ENCODE measurements around the gene BCAS3. TPM values are rescaled to one million over a fixed set of nuclear protein-coding genes. Genes with fewer than 3 reads are reported as not detected.

BCAS3 gene
- total and polyA plus RNA-seq, 12 donors = 6.1 to 21.8 (median 17.2) TPM

GRCh38 chr17:61313461-61314326 is 636.0 kb downstream of the BCAS3 start:
- TF ChIP-seq, protein P1, sequence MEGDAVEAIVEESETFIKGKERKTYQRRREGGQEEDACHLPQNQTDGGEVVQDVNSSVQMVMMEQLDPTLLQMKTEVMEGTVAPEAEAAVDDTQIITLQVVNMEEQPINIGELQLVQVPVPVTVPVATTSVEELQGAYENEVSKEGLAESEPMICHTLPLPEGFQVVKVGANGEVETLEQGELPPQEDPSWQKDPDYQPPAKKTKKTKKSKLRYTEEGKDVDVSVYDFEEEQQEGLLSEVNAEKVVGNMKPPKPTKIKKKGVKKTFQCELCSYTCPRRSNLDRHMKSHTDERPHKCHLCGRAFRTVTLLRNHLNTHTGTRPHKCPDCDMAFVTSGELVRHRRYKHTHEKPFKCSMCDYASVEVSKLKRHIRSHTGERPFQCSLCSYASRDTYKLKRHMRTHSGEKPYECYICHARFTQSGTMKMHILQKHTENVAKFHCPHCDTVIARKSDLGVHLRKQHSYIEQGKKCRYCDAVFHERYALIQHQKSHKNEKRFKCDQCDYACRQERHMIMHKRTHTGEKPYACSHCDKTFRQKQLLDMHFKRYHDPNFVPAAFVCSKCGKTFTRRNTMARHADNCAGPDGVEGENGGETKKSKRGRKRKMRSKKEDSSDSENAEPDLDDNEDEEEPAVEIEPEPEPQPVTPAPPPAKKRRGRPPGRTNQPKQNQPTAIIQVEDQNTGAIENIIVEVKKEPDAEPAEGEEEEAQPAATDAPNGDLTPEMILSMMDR (IDR thresholded peaks at IDR 0.05) = no peak
- H3K4me3 ChIP-seq = no peak overlapping the region
- H3K4me1 ChIP-seq = peaks cover 9 to 34% (median 27%) of the 10 kb centered on the region in 9 donors
- H3K36me3 ChIP-seq = no peaks in the 10 kb centered on the region
- peak; percentile 14 to 77 (median 72) for ATAC-seq
- 48 to 59% methylated on average over 21 of the region's 21 CpGs for WGBS, 2 donors
- peak; percentile 44 to 57 for DNase-seq
- peak overlapping the region; percentile 51 to 79 (median 66) for H3K27ac ChIP-seq
- no peaks in the 10 kb centered on the region for H3K9me3 ChIP-seq
- H3K27me3 ChIP-seq = no peaks in the 10 kb centered on the region
- intact Hi-C loops (cut with DNase I) = no loop called here

DNA sequence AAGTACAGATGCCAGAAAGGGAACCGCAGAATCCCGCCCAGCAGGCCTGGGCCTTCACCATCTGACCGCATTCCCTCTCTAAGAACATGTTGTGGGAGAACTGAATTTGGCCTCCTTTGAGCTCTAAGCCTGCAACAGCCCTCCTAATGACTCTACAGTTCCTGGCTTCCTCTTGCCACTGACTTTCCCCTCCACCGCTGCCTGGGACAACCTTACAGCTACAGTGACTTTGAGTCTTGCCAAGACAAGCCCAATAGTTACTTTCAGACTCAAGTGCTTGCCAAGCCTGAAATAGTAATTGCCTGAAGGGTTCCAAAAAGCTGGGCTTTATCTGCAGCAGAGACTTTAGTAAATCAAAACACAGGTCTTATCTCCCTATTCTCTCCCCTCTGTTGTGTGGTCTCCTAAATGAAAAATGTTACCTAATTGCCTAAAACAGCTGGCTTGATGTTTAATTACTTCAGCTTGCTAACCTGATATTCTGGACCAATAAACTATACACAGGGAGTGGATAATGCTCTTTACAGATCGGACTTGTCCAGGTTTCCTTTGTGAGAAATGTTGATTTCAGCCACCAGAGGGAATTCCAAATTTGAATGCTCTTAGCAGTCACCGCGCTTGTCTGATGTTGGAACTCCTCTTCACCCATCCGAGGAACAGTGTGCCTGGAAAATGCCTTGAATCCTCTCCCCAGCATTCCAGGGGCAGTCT is 636.9 kb downstream of the BCAS3 start:
- DNase-seq = peak; percentile 50 to 66
- peak; percentile 83 to 94 (median 90) for ATAC-seq
- 26 to 32% methylated on average over 8 of the region's 8 CpGs for WGBS, 2 donors
- no peaks in the 10 kb centered on the region for H3K36me3 ChIP-seq
- H3K9me3 ChIP-seq = no peaks in the 10 kb centered on the region
- peaks cover 9 to 34% (median 27%) of the 10 kb centered on the region in 9 donors for H3K4me1 ChIP-seq
- H3K27me3 ChIP-seq = no peaks in the 10 kb centered on the region
- H3K4me3 ChIP-seq = no peak overlapping the region
- intact Hi-C loops (cut with DNase I) = no loop called here
- TF ChIP-seq, protein P1 (IDR thresholded peaks at IDR 0.05) = peak in 6 of 9 donors; percentile 10 to 44 (median 21)
- peak overlapping the region; percentile 51 to 79 (median 66) for H3K27ac ChIP-seq

GRCh38 chr17:61316633-61317032 is 639.0 kb downstream of the BCAS3 start:
- Histone ChIP-seq H3K27ac (no peak overlapping the region), H3K4me1 (peaks cover 9 to 34% (median 27%) of the 10 kb centered on the region in 9 donors), H3K9me3 (no peaks in the 10 kb centered on the region), H3K27me3 (no peaks in the 10 kb centered on the region), H3K4me3 (no peak overlapping the region), H3K36me3 (no peaks in the 10 kb centered on the region)
- 95 to 98% methylated on average over 6 of the region's 6 CpGs for WGBS, 2 donors
- no peak for ATAC-seq
- intact Hi-C loops (cut with DNase I) = no loop called here
- no peak for DNase-seq
- TF ChIP-seq, protein P1 (IDR thresholded peaks at IDR 0.05) = no peak

- intact Hi-C loops (cut with DNase I) = no loop called here
Measured at GRCh38 chr17:61317779-61318178, 640.1 kb downstream of the BCAS3 start.

More at GRCh38 chr17:61317779-61318178, 640.1 kb downstream of the BCAS3 start:
- Histone ChIP-seq H3K9me3 (no peaks in the 10 kb centered on the region), H3K4me3 (no peak overlapping the region), H3K27me3 (no peaks in the 10 kb centered on the region), H3K27ac (no peak overlapping the region), H3K4me1 (peaks cover 9 to 35% (median 25%) of the 10 kb centered on the region in 9 donors), H3K36me3 (no peaks in the 10 kb centered on the region)
- WGBS, 2 donors = 98% methylated on average over 11 of the region's 11 CpGs
- ATAC-seq (no peak), DNase-seq (no peak)
- TF ChIP-seq, protein P1 (IDR thresholded peaks at IDR 0.05) = no peak

All from heart right ventricle (tissue), 16 donors.